Measurements from ENCODE around the gene COL4A1. TPM values are rescaled to one million over a fixed set of nuclear protein-coding genes. Genes with fewer than 3 reads are reported as not detected.
A peak's percentile ranks its signal among the peaks of the same experiment; 100 is the strongest.

The COL4A1 gene
- total RNA-seq, 1 experiment from 2014 or later: 0.12 TPM

DNA sequence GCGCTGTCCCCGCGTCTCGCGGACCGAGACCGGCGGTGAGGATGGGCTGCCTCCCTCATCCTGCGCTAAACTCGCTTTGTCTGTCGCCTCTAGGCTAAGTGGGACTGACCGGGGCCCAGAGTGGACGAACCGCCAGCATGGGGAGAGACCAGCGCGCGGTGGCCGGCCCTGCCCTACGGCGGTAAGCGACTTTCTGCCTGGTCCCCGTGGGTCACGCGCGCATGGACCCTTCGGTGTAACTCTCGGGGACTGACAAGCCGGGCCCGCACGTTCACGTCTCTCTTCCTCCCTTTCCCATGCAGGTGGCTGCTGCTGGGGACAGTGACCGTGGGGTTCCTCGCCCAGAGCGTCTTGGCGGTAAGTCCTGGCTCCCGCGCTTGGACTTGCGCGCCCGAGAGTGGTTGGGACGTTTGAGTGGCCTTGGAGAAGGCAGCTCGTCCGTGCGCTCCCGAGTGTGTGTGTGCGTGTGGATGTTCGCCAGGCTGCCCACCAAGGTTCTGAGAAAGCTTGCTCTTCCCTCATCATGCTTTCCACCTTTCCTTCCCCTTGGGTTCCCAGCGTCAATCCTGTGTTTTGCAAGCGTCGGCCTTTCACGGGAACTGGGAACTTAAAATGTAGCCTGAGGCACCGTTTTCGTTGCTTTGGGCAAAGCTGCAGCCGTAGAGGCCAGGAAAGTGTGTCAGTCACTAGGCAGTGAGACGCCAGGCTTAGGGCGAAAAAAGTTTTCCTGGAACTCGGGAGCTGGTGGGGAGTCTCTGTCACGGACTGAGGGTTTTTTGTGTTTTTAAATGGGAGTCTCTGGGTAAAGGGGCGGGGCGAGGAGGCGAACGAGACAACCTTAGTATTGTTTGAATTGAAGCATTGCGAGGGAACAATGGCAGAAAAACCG is 1.1 kb upstream of the COL4A1 start:
- CTCF ChIA-PET: no interaction called here
- H3K4me3 Mint-ChIP-seq (ENCODE audit: low read depth, unreplicated experiment): peak overlapping the region; percentile 39
- no peaks in the 10 kb centered on the region for H3K27me3 Mint-ChIP-seq (ENCODE audit: unreplicated experiment)
- intact Hi-C loops (cut with micrococcal nuclease; ENCODE audit: unreplicated experiment): no loop called here
- BruUV-seq (replicated peaks): no TSS peak
- H3K9me3 Mint-ChIP-seq (ENCODE audit: low read depth, unreplicated experiment): no peaks in the 10 kb centered on the region
- TF ChIP-seq, protein P1, sequence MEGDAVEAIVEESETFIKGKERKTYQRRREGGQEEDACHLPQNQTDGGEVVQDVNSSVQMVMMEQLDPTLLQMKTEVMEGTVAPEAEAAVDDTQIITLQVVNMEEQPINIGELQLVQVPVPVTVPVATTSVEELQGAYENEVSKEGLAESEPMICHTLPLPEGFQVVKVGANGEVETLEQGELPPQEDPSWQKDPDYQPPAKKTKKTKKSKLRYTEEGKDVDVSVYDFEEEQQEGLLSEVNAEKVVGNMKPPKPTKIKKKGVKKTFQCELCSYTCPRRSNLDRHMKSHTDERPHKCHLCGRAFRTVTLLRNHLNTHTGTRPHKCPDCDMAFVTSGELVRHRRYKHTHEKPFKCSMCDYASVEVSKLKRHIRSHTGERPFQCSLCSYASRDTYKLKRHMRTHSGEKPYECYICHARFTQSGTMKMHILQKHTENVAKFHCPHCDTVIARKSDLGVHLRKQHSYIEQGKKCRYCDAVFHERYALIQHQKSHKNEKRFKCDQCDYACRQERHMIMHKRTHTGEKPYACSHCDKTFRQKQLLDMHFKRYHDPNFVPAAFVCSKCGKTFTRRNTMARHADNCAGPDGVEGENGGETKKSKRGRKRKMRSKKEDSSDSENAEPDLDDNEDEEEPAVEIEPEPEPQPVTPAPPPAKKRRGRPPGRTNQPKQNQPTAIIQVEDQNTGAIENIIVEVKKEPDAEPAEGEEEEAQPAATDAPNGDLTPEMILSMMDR (IDR thresholded peaks at IDR 0.05; ENCODE audit: unreplicated experiment): no peak
- H3K4me1 Mint-ChIP-seq (ENCODE audit: low read depth, unreplicated experiment): peaks cover 5% of the 10 kb centered on the region
- DNase-seq: no peak
- no peak overlapping the region for H3K27ac Mint-ChIP-seq (ENCODE audit: unreplicated experiment)
- no peaks in the 10 kb centered on the region for H3K36me3 Mint-ChIP-seq (ENCODE audit: insufficient read depth, unreplicated experiment)

DNA sequence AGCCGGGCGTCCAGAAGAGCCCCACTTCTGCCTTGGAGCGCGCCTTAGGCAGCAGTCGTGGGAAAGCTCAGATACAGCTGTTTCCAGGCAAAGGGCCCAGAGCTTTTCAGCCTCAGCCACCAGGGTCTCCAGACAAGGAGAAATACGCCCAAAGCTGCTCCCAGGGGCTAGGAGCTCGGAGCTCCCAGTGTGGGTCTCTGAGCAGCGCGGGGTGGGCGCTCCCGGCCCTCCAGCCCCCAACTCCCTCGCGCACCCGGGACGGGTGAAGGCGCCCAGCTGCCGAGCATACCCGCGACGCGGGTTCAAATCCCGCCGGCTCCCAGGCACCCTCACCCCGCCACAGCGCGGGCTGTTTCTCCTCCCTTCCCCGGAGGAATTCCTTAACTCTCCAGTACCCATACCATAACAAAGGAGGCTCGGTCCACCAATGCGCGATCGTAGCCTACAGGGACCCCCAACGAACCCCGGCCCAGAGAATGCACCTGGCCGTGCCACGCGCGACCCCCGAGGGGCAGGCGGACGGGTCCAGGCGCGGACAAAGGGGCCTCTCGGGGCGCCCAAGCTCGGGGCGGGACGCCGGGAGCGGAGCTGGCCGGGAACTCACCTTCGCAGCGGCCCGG is 507 bp downstream of the COL4A1 start:
- CTCF ChIA-PET: no interaction called here
- H3K4me1 Mint-ChIP-seq (ENCODE audit: low read depth, unreplicated experiment): no peaks in the 10 kb centered on the region

DNA sequence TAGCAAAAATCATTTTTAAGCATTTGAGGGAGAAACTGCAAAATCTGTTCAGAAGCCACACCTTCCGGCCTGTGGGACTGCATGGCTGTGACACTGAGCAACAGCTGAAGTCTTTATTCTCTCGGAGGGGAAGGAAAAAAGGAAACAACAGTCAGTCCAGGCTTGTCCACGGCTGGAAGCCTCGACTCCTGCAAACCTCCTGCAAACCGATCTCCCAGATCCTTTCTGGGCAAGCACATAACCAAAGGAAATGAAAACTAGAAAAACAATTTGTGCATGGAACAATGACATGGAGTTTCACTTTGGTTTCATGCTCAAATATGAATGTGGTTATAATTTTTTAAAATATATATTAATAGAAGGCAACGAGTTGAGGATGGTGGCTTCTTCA is 1.0 kb downstream of the COL4A1 start:
- Mint-ChIP-seq H3K4me1 (ENCODE audit: low read depth, unreplicated experiment) (no peaks in the 10 kb centered on the region), H3K36me3 (ENCODE audit: insufficient read depth, unreplicated experiment) (no peaks in the 10 kb centered on the region), H3K27ac (ENCODE audit: unreplicated experiment) (no peak overlapping the region), H3K4me3 (ENCODE audit: low read depth, unreplicated experiment) (no peak overlapping the region), H3K9me3 (ENCODE audit: low read depth, unreplicated experiment) (peaks cover 4% of the 10 kb centered on the region), H3K27me3 (ENCODE audit: unreplicated experiment) (no peaks in the 10 kb centered on the region)
- intact Hi-C loops (cut with micrococcal nuclease; ENCODE audit: unreplicated experiment): no loop called here
- DNase-seq: no peak
- TF ChIP-seq, protein P1 (IDR thresholded peaks at IDR 0.05; ENCODE audit: unreplicated experiment): no peak
- CTCF ChIA-PET: no interaction called here
- BruUV-seq (replicated peaks): no TSS peak

More for the DNA sequence above, 507 bp downstream of the COL4A1 start:
- Mint-ChIP-seq H3K4me3 (ENCODE audit: low read depth, unreplicated experiment) (no peak overlapping the region), H3K27ac (ENCODE audit: unreplicated experiment) (no peak overlapping the region), H3K36me3 (ENCODE audit: insufficient read depth, unreplicated experiment) (no peaks in the 10 kb centered on the region), H3K9me3 (ENCODE audit: low read depth, unreplicated experiment) (peaks cover 4% of the 10 kb centered on the region), H3K27me3 (ENCODE audit: unreplicated experiment) (no peaks in the 10 kb centered on the region)
- intact Hi-C loops (cut with micrococcal nuclease; ENCODE audit: unreplicated experiment): no loop called here
- DNase-seq: no peak
- TF ChIP-seq, protein P1 (IDR thresholded peaks at IDR 0.05; ENCODE audit: unreplicated experiment): no peak
- no TSS peak for BruUV-seq (replicated peaks)

DNA sequence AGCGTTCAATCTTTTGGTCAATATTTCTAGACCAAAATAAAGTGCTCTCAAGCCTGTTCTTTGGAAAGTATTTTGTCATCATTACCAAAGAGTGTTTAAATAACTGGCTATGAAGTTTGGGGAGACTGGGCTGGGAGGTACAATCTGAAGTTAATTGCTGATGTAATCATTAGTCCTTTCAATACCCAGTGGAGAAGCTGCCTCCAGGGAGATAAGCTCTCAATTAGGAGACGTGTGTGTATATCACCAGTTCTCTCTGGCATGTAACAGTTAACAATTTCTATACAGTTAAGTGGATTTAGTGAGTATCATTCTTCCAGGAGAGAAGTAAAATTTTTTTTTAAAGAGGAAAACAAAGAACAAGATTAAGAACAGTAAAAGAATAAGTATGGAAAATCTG is 1.4 kb downstream of the COL4A1 start:
- CTCF ChIA-PET: no interaction called here
- intact Hi-C loops (cut with micrococcal nuclease; ENCODE audit: unreplicated experiment): no loop called here

More for the DNA sequence above, 1.4 kb downstream of the COL4A1 start:
- no peak for DNase-seq
- no TSS peak for BruUV-seq (replicated peaks)
- H3K27me3 Mint-ChIP-seq (ENCODE audit: unreplicated experiment): no peaks in the 10 kb centered on the region
- no peaks in the 10 kb centered on the region for H3K4me1 Mint-ChIP-seq (ENCODE audit: low read depth, unreplicated experiment)
- H3K36me3 Mint-ChIP-seq (ENCODE audit: insufficient read depth, unreplicated experiment): no peaks in the 10 kb centered on the region
- TF ChIP-seq, protein P1 (IDR thresholded peaks at IDR 0.05; ENCODE audit: unreplicated experiment): no peak
- peaks cover 4% of the 10 kb centered on the region for H3K9me3 Mint-ChIP-seq (ENCODE audit: low read depth, unreplicated experiment)
- H3K4me3 Mint-ChIP-seq (ENCODE audit: low read depth, unreplicated experiment): no peak overlapping the region
- H3K27ac Mint-ChIP-seq (ENCODE audit: unreplicated experiment): no peak overlapping the region

Measured in Calu3 (cell line).